ENCODE results near the gene TRIM62.

GRCh38 chr1:33178836-33179439, 2.9 kb downstream of the TRIM62 start:
- TF ChIP-seq TAF1 (IDR thresholded peaks at IDR 0.05; ENCODE audit: borderline replicate concordance, insufficient read depth, low read length) (no peak), REST (IDR thresholded peaks at IDR 0.05; ENCODE audit: insufficient read depth in 1 of 2, low read depth in 2 of 2, low read length in 2 of 2) (no peak)
